Measurements from ENCODE around the gene PLA2G4E.
A peak's percentile ranks its signal among the peaks of the same experiment; 100 is the strongest.

The PLA2G4E gene

DNA sequence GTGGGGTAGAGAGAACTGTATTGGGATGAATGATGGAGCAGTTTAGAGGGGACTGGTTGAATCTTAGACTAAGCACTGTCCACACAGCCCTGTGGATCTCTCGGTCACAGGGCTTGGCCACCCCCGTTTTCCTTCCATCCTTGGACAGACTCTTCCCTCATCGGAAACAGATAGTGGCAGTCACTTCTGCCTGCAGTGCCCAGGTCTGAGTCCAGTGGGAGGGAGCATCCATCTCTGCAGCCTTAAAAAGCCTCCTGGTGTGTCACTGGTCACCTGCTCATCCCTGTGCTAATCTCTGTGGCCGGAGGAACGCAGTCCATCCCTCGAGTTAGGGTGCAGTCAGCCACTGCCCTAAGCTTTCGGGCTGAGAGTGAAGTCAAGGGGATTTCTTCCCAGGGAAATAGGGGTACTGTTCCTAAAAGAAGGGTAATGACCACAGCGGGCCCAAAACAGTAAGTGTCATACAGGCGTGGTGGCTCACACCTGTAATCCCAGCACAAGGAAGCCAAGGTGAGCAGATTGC, 41.5 kb upstream of the PLA2G4E start:
- Histone ChIP-seq H3K9ac (ENCODE audit: low read depth, low read length) (no peak overlapping the region), H3K27me3 (ENCODE audit: control insufficient read depth, insufficient read depth, low read length) (no peaks in the 10 kb centered on the region), H3K27ac (ENCODE audit: low read depth, low read length) (no peak overlapping the region), H3K4me1 (ENCODE audit: control insufficient read depth, insufficient read depth, low read length) (no peaks in the 10 kb centered on the region), H3K4me3 (ENCODE audit: low read depth, low read length) (no peak overlapping the region), H3K36me3 (ENCODE audit: control insufficient read depth, insufficient read depth, low read length) (no peaks in the 10 kb centered on the region), H3K9me3 (ENCODE audit: control insufficient read depth, insufficient read depth, low read length) (no peaks in the 10 kb centered on the region)

DNA sequence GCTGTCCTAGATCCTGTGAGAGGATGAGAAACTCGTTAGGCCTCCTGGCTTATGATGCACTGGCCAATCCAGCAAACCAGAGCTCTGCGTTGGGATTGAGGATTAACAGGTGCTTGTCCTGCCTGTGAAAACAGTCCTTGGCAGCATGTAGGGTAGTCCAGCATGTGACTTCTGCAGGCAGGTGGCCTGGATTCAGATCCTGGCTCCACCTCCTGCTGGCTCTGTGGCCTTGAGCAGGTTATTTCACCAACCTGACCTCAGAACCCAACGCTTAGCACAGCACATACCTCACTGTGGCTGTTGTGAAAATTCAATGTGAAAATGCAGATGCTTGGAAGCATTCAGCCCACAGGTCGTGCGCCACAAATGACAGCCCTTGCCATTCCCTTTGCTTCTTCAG, 40.0 kb upstream of the PLA2G4E start:
- Histone ChIP-seq H3K9ac (ENCODE audit: low read depth, low read length) (no peak overlapping the region), H3K4me1 (ENCODE audit: control insufficient read depth, insufficient read depth, low read length) (peaks cover 5% of the 10 kb centered on the region; the same call in 1 of the 2 replicates), H3K36me3 (ENCODE audit: control insufficient read depth, insufficient read depth, low read length) (no peaks in the 10 kb centered on the region), H3K27me3 (ENCODE audit: control insufficient read depth, insufficient read depth, low read length) (no peaks in the 10 kb centered on the region), H3K9me3 (ENCODE audit: control insufficient read depth, insufficient read depth, low read length) (no peaks in the 10 kb centered on the region), H3K27ac (ENCODE audit: low read depth, low read length) (no peak overlapping the region), H3K4me3 (ENCODE audit: low read depth, low read length) (no peak overlapping the region)

DNA sequence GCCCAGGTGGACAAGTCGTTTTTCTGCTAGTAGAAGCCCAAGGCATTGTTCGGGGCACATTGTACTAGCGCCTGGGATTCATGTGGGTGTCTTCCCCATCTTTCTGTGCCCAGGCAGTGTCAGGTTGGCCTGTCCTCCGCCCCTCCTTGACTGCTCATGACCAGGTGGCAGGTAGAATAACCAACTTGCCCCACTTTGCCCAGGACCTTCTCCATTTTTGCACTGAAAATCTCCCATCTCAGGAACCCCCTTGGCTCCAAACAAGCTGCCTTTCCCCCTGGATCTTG, 39.6 kb upstream of the PLA2G4E start:
- no peaks in the 10 kb centered on the region for H3K27me3 ChIP-seq (ENCODE audit: control insufficient read depth, insufficient read depth, low read length)
- no peak overlapping the region for H3K4me3 ChIP-seq (ENCODE audit: low read depth, low read length)
- H3K9me3 ChIP-seq (ENCODE audit: control insufficient read depth, insufficient read depth, low read length), result no peaks in the 10 kb centered on the region
- no peak overlapping the region for H3K27ac ChIP-seq (ENCODE audit: low read depth, low read length)
- no peaks in the 10 kb centered on the region for H3K36me3 ChIP-seq (ENCODE audit: control insufficient read depth, insufficient read depth, low read length)
- H3K9ac ChIP-seq (ENCODE audit: low read depth, low read length), result no peak overlapping the region
- peaks cover 5% of the 10 kb centered on the region; the same call in 1 of the 2 replicates for H3K4me1 ChIP-seq (ENCODE audit: control insufficient read depth, insufficient read depth, low read length)

DNA sequence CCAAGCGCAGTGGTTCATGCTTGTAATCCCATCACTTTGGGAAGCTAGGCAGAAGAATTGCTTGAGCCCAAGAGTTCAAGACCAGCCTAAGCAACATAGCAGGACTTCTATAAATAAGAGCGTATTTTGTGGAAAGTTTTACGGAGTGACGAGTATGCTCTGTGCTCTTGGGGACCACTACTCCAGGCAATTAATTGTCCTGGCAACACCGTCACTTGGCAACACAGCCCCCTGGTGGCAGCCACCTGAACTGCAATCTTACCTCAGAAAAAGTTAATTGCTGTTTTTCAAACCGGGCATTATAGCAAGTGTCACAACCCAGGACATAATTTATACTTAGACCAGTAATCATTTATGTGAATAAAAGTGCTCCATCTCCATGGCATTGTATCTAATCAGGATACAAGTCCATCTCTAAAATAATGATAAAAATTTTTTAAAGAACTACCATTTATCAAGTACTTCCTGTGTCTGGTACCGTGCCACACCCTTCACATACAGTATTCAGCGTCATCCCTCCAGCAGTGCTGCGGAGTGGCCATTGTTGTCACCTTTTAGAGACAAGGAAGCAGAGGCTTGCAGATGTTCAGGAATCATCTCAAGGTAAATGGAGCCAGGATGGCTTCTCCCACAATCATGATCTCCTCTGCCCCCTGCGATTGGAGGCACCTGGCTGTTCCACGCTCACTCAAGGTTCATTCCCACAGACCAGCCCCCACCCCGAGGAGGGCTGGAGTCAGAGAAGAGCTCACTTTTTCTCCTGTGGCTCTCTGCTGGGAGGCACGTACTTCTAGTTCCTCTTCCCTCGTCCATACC, 39.0 kb upstream of the PLA2G4E start:
- no peaks in the 10 kb centered on the region for H3K27me3 ChIP-seq (ENCODE audit: control insufficient read depth, insufficient read depth, low read length)
- no peak overlapping the region for H3K27ac ChIP-seq (ENCODE audit: low read depth, low read length)
- H3K4me1 ChIP-seq (ENCODE audit: control insufficient read depth, insufficient read depth, low read length), result peaks cover 5% of the 10 kb centered on the region; the same call in 1 of the 2 replicates
- H3K9me3 ChIP-seq (ENCODE audit: control insufficient read depth, insufficient read depth, low read length), result no peaks in the 10 kb centered on the region
- H3K4me3 ChIP-seq (ENCODE audit: low read depth, low read length), result no peak overlapping the region
- H3K9ac ChIP-seq (ENCODE audit: low read depth, low read length), result no peak overlapping the region
- H3K36me3 ChIP-seq (ENCODE audit: control insufficient read depth, insufficient read depth, low read length), result no peaks in the 10 kb centered on the region

DNA sequence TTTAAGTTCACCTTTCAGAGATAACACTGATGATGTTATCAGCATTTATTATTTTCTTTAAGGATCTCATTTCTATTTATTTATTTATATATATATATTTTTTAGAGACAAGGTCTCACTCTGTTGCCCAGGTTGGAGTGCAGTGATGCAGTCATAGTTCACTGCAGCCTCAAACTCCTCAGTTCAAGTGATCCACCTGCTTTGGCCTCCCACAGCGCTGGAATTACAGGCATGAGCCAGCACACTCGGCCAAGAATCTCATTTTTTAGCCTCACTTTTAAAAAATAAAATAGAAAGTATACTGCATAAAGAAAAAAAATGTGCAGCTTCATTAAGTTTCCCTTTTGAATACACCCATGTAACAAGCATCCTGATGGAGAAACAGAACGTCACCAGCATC, 37.9 kb upstream of the PLA2G4E start:
- H3K36me3 ChIP-seq (ENCODE audit: control insufficient read depth, insufficient read depth, low read length), result no peaks in the 10 kb centered on the region
- H3K27ac ChIP-seq (ENCODE audit: low read depth, low read length), result no peak overlapping the region
- no peak overlapping the region for H3K9ac ChIP-seq (ENCODE audit: low read depth, low read length)
- no peak overlapping the region for H3K4me3 ChIP-seq (ENCODE audit: low read depth, low read length)
- H3K9me3 ChIP-seq (ENCODE audit: control insufficient read depth, insufficient read depth, low read length), result no peaks in the 10 kb centered on the region
- H3K4me1 ChIP-seq (ENCODE audit: control insufficient read depth, insufficient read depth, low read length), result peaks cover 5% of the 10 kb centered on the region; the same call in 1 of the 2 replicates
- H3K27me3 ChIP-seq (ENCODE audit: control insufficient read depth, insufficient read depth, low read length), result no peaks in the 10 kb centered on the region

DNA sequence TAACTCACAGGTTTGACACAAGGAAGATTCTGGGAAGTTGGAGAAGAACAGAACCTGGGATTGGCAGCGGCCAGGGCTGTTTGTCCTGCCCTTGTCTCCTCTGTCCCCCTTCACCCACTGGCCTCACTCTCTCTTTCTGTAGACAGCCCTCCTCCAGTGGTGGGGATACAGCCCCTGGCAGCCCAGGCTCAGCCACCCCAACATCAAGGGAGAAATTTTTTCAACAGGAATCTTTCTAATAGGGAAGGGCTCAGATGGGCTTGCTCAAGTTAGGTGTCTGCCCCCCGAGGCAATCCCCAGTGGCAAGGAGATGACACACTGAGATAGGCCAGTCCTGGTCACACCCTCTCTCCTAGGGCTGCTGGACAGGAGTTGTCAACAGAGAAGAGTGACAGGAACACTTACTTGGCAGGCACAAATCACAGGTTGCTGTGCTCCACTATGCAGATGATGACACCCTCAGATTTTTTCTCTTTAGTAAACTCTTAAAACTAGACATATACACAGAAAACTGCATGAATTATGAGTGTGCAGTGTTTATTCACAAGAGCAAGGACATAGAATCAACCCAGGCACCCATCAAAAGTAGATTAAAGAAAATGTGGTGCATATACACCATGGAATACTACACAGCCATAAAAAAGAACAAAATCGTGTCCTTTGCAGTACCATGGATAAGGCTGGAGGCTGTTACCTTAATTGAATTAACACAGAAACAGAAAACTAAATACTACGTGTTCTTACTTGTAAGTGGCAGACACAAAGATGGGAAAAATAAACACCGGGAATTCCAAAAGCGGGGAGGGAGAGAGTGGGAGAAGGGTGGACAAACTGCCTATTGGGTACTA, 37.2 kb upstream of the PLA2G4E start:
- Histone ChIP-seq H3K4me1 (ENCODE audit: control insufficient read depth, insufficient read depth, low read length) (peaks cover 5% of the 10 kb centered on the region; the same call in 1 of the 2 replicates), H3K4me3 (ENCODE audit: low read depth, low read length) (no peak overlapping the region), H3K27me3 (ENCODE audit: control insufficient read depth, insufficient read depth, low read length) (no peaks in the 10 kb centered on the region), H3K36me3 (ENCODE audit: control insufficient read depth, insufficient read depth, low read length) (no peaks in the 10 kb centered on the region), H3K9me3 (ENCODE audit: control insufficient read depth, insufficient read depth, low read length) (no peaks in the 10 kb centered on the region), H3K9ac (ENCODE audit: low read depth, low read length) (no peak overlapping the region), H3K27ac (ENCODE audit: low read depth, low read length) (no peak overlapping the region)

DNA sequence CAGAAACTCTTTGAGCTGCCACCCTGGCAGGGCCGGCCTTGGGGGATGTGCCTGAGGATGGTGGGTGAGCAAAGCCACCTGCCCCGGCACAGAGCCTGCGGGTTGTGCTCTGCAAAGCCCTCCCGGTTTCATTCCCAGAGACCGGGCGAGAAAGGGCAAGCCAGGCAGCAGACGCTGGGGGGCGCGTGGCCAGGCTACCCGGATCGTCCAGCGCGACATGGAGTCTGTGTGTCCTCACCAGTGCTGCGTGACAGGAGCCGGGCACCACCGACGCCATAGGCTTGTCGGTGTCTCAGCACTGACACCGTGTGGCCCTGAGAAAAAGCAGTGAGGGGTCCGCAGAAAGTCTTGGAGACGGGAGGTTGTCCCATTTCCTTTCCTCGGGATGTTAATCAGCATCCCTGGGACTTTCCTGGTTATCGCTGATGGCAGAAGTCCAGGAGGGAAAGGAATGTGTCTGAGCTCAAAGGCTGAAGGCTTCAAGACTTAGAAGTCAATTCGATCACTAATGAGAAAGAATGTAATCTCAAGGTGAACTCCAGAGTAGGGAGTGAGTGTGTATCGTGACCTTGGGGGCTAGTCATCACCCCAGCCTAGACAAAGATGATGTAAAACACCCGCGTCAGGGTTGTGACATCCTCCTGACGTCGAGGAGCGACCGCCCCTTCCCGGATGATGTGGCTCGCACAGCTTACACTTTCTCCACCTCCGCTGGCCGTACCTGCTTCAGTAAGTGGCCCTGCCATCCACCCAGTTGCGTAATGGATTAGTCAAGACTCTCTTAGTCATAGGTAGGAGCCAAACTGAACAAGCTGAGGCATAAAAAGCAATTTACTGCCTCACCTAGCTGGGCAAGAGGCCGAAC, 36.3 kb upstream of the PLA2G4E start:
- H3K4me1 ChIP-seq (ENCODE audit: control insufficient read depth, insufficient read depth, low read length), result peaks cover 5% of the 10 kb centered on the region; the same call in 1 of the 2 replicates
- no peak overlapping the region for H3K9ac ChIP-seq (ENCODE audit: low read depth, low read length)
- no peaks in the 10 kb centered on the region for H3K36me3 ChIP-seq (ENCODE audit: control insufficient read depth, insufficient read depth, low read length)
- no peaks in the 10 kb centered on the region for H3K27me3 ChIP-seq (ENCODE audit: control insufficient read depth, insufficient read depth, low read length)
- H3K9me3 ChIP-seq (ENCODE audit: control insufficient read depth, insufficient read depth, low read length), result no peaks in the 10 kb centered on the region
- H3K27ac ChIP-seq (ENCODE audit: low read depth, low read length), result no peak overlapping the region
- H3K4me3 ChIP-seq (ENCODE audit: low read depth, low read length), result peak overlapping the region; percentile 53

DNA sequence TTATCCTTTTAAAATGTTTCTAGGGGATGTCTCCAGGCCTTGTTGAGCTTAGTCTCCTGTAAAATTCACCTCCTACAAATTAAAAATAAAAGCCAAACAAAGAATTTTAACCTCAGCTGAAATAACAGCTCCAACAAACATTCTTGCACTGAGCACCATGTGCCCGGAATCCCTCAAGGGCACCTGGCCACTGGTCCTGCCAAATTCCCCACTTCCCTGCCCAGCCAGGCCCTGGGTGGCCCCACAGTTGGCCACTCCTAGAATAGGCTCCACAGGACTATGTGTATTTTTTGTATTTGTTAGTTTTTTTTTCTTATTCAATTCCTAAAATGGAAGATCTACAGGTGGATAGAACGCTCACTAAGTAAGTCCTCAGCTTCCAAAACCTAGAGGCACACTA, 33.1 kb upstream of the PLA2G4E start:
- Histone ChIP-seq H3K4me1 (ENCODE audit: control insufficient read depth, insufficient read depth, low read length) (peaks cover 6% of the 10 kb centered on the region; the same call in 1 of the 2 replicates), H3K9me3 (ENCODE audit: control insufficient read depth, insufficient read depth, low read length) (no peaks in the 10 kb centered on the region), H3K9ac (ENCODE audit: low read depth, low read length) (no peak overlapping the region), H3K27me3 (ENCODE audit: control insufficient read depth, insufficient read depth, low read length) (no peaks in the 10 kb centered on the region), H3K4me3 (ENCODE audit: low read depth, low read length) (no peak overlapping the region), H3K36me3 (ENCODE audit: control insufficient read depth, insufficient read depth, low read length) (no peaks in the 10 kb centered on the region), H3K27ac (ENCODE audit: low read depth, low read length) (no peak overlapping the region)

DNA sequence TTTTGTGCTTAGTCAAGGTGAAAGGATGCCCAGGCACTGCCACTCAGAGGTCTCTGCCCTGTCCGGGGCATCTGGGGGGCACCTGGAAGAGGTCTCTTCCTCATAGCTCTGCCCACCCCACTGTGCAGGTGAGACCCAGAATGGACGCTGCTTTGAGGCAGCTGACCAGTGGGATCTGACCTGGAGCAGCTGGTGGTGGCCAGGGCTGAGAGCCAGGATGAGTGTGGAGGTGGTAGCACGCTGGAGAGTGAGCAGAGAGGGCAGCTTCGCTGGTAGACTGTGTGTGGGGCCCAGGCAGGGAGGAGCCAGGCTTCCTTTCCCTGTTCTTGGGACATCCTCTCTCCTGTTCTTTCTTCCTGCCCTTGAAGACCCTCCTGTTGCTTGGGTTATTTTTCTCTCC, 32.2 kb upstream of the PLA2G4E start:
- H3K27ac ChIP-seq (ENCODE audit: low read depth, low read length), result no peak overlapping the region
- H3K27me3 ChIP-seq (ENCODE audit: control insufficient read depth, insufficient read depth, low read length), result no peaks in the 10 kb centered on the region
- H3K4me3 ChIP-seq (ENCODE audit: low read depth, low read length), result no peak overlapping the region
- H3K4me1 ChIP-seq (ENCODE audit: control insufficient read depth, insufficient read depth, low read length), result peaks cover 11% of the 10 kb centered on the region; the same call in 1 of the 2 replicates
- H3K36me3 ChIP-seq (ENCODE audit: control insufficient read depth, insufficient read depth, low read length), result no peaks in the 10 kb centered on the region
- H3K9me3 ChIP-seq (ENCODE audit: control insufficient read depth, insufficient read depth, low read length), result no peaks in the 10 kb centered on the region
- no peak overlapping the region for H3K9ac ChIP-seq (ENCODE audit: low read depth, low read length)

DNA sequence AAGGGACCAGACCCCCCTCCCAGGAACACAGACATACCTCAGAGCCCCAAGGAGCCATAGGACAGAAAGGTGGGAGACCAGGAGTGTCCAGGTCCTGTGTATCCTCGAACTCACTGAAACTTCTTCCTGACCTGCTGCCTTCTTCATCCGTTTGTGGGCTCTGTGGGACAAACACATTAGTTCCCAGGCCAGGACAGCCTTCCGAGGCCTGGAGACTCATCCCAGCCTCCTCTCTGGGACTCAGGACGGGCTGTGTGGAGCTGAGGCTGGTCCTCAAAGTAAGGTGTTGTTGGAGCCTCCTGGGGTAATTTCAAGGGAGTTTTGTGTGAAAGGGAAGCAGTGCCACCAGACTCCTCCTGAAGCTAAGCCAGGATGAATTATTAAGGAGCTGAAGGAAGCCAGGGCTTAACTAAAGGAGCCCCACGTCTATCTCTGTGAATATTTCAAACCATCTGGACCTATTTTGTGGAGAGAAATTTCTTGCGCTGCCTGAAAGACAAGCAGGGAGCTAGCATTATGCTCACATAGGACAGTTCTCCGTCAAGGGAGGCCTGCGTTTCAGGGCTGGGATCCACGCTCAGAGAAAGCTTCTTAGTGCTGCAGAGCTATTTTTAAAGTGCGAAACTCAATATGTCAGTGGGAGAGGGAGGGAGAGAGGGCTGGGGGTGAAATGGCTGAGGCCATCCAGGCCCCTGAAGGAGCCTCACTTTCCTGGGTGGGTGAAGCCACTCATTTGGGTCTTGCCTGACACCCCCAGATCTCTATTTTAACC, 29.8 kb upstream of the PLA2G4E start:
- H3K27me3 ChIP-seq (ENCODE audit: control insufficient read depth, insufficient read depth, low read length), result no peaks in the 10 kb centered on the region
- no peaks in the 10 kb centered on the region for H3K36me3 ChIP-seq (ENCODE audit: control insufficient read depth, insufficient read depth, low read length)
- H3K9ac ChIP-seq (ENCODE audit: low read depth, low read length), result no peak overlapping the region
- no peaks in the 10 kb centered on the region for H3K9me3 ChIP-seq (ENCODE audit: control insufficient read depth, insufficient read depth, low read length)
- no peak overlapping the region for H3K4me3 ChIP-seq (ENCODE audit: low read depth, low read length)
- peaks cover 7% of the 10 kb centered on the region; the same call in 1 of the 2 replicates for H3K4me1 ChIP-seq (ENCODE audit: control insufficient read depth, insufficient read depth, low read length)
- H3K27ac ChIP-seq (ENCODE audit: low read depth, low read length), result no peak overlapping the region
